ENCODE data around the gene NDRG2. TPM values are rescaled to one million over a fixed set of nuclear protein-coding genes. Genes with fewer than 3 reads are reported as not detected.

The NDRG2 gene
- total and polyA plus RNA-seq, 9 of the 15 experiments (the other 6 are each of a cell fraction or from before 2014, with no cell fraction given) = 10.1 to 105 (median 41.0) TPM

DNA sequence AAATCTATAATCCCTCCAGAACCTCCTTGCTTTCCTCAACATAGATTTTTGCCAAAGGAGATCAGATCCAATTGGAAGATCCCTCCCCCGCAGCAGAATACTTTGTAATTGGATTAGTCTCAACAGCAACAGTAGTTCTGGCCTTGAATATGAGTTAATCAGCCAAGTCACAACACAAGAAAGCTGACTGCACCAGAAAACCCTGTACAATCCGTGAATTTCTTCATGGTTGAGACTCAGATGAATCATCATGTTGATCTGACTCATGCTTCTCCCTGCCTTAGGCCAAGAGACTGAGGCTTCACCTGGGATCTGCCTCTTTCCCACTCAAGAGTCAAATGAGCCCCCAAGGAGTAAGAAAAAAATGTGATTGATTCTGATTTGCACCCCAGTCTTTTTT lies 38.0 kb downstream of the NDRG2 start:
- no TSS peak for BruUV-seq (replicated peaks)
- intact Hi-C loops (cut with micrococcal nuclease) = no loop called here
- H3K27me3 ChIP-seq (ENCODE audit: control insufficient read depth in 2 of 2, insufficient read depth in 2 of 2, low read length in 2 of 2) = no peaks in the 10 kb centered on the region
- no peaks in the 10 kb centered on the region for H3K9me3 ChIP-seq (replicated peaks; ENCODE audit: control insufficient read depth, insufficient read depth, low read depth, low read length)
- no peak overlapping the region for H3K4me3 ChIP-seq
- H3K9ac ChIP-seq (ENCODE audit: insufficient read depth in 1 of 2, low read depth in 2 of 2, low read length in 2 of 2) = no peak overlapping the region
- in situ Hi-C loops (cut with MboI) = no loop called here
- peak; percentile 64 for FAIRE-seq
- H3K4me2 ChIP-seq (ENCODE audit: insufficient read depth, low read length) = no peak overlapping the region
- H3K79me2 ChIP-seq (ENCODE audit: control insufficient read depth, insufficient read depth, low read length) = peaks cover 20% of the 10 kb centered on the region
- CTCF ChIA-PET (ENCODE audit: low intra/inter-chr PET ratio) = no interaction called here
- H3K4me1 ChIP-seq (replicated peaks in 1 of 2; ENCODE audit: control insufficient read depth in 2 of 2, insufficient read depth in 2 of 2, low read length in 2 of 2) = peaks cover 7 to 10% of the 10 kb centered on the region in 2 experiments; a peak in 3 of 5 replicates
- peak overlapping the region; percentile 28; the same call in 1 of the 2 replicates for H2AFZ ChIP-seq (ENCODE audit: low read depth, low read length)
- ATAC-seq = no peak
- POLR2A ChIA-PET = interaction anchor here (0.7 kb wide), 1 partner anchor 14 kb away, joined by 3 read pairs; no protein-coding TSS in a partner anchor
- H3K27ac ChIP-seq (ENCODE audit: extremely low read depth, low read depth, low read length) = no peak overlapping the region
- no peaks in the 10 kb centered on the region for H4K20me1 ChIP-seq (replicated peaks; ENCODE audit: control insufficient read depth, insufficient read depth, low read length)
- 16% methylated on average over 2 of the region's 2 CpGs for WGBS (ENCODE audit: insufficient coverage, low coverage, missing lambda C conversion rate)
- no peaks in the 10 kb centered on the region for H3K9me1 ChIP-seq (ENCODE audit: control insufficient read depth, insufficient read depth, low read length)
- peaks cover 3% of the 10 kb centered on the region; the same call in 1 of the 3 replicates for H3K36me3 ChIP-seq (ENCODE audit: control insufficient read depth, insufficient read depth, low read length)
- DNase-seq (ENCODE audit: extremely low read depth in 1 of 4, low spot score in 3 of 4) = peak; percentile 19 to 40 (median 31)
- TF ChIP-seq, protein P1, sequence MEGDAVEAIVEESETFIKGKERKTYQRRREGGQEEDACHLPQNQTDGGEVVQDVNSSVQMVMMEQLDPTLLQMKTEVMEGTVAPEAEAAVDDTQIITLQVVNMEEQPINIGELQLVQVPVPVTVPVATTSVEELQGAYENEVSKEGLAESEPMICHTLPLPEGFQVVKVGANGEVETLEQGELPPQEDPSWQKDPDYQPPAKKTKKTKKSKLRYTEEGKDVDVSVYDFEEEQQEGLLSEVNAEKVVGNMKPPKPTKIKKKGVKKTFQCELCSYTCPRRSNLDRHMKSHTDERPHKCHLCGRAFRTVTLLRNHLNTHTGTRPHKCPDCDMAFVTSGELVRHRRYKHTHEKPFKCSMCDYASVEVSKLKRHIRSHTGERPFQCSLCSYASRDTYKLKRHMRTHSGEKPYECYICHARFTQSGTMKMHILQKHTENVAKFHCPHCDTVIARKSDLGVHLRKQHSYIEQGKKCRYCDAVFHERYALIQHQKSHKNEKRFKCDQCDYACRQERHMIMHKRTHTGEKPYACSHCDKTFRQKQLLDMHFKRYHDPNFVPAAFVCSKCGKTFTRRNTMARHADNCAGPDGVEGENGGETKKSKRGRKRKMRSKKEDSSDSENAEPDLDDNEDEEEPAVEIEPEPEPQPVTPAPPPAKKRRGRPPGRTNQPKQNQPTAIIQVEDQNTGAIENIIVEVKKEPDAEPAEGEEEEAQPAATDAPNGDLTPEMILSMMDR (IDR thresholded peaks at IDR 0.05 in 2 of 3, conservative IDR thresholded peaks at IDR 0.05 in 1 of 3; ENCODE audit: insufficient read depth in 2 of 3, low read depth in 1 of 3, low read length in 3 of 3) = no peak
- no peak for TF ChIP-seq CEBPG (CRISPR knock-in tag; IDR thresholded peaks at IDR 0.05)
- no peak for TF ChIP-seq CEBPG (tag; conservative IDR thresholded peaks at IDR 0.05 in 1 of 2, IDR thresholded peaks at IDR 0.05 in 1 of 2)
- peak; percentile 89 for TF ChIP-seq FOSL1 (tag; conservative IDR thresholded peaks at IDR 0.05)
- TF ChIP-seq, protein P2, sequence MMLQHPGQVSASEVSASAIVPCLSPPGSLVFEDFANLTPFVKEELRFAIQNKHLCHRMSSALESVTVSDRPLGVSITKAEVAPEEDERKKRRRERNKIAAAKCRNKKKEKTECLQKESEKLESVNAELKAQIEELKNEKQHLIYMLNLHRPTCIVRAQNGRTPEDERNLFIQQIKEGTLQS (IDR thresholded peaks at IDR 0.05) = peak; percentile 82
- TF ChIP-seq, protein P2 (CRISPR knock-in tag; conservative IDR thresholded peaks at IDR 0.05) = no peak
- TF ChIP-seq POLR2AphosphoS2 (IDR thresholded peaks at IDR 0.05; ENCODE audit: low read length) = no peak
- TF ChIP-seq ILK (tag; IDR thresholded peaks at IDR 0.05; ENCODE audit: borderline replicate concordance, low read depth) = no peak
- TF ChIP-seq PPARD (CRISPR knock-in tag; IDR thresholded peaks at IDR 0.05) = no peak
- TF ChIP-seq SMARCA4 (IDR thresholded peaks at IDR 0.05) = peak; percentile 49; the same call in 1 of the 2 replicates
- no peak for TF ChIP-seq COPS2 (conservative IDR thresholded peaks at IDR 0.05)
- TF ChIP-seq NR2C1 (IDR thresholded peaks at IDR 0.05) = no peak
- TF ChIP-seq NR2C1 (tag; IDR thresholded peaks at IDR 0.05) = no peak
- TF ChIP-seq TBL1XR1 (IDR thresholded peaks at IDR 0.05; ENCODE audit: low read length in 2 of 2) = no peak

All from K562 (cell line).